PFSK-1 (cell line): ENCODE results near the gene COL7A1. TPM values are rescaled to one million over a fixed set of nuclear protein-coding genes. Genes with fewer than 3 reads are reported as not detected.

Experiments
- FOXP2 ChIP-seq: optimal IDR thresholded peaks from 2 replicates; pipeline ENCODE3; 2011; ENCODE audit warnings: borderline replicate concordance, control low read depth, inconsistent platforms; ENCODE audit not compliant: insufficient read depth; ENCODE audit errors: extremely low read length, extremely low read depth
- POLR2AphosphoS5 ChIP-seq: IDR thresholded peaks from 2 replicates; pipeline ENCODE4 v1.6.1; 2012; ENCODE audit warnings: low read depth, mild to moderate bottlenecking, control low read depth, low read length, moderate library complexity
- REST ChIP-seq, 2 experiments: IDR thresholded peaks; 2 replicates each; pipeline versions ENCODE4 v1.6.1 to v1.8.0; 2011 to 2012; ENCODE audit warnings: low read depth in 2 of 2, low read length in 2 of 2, control low read depth in 1 of 2, inconsistent platforms in 1 of 2, mild to moderate bottlenecking in 1 of 2, moderate library complexity in 1 of 2; ENCODE audit not compliant: insufficient read depth in 1 of 2
- SIN3A ChIP-seq: IDR thresholded peaks from 2 replicates; pipeline ENCODE4 v1.6.1; 2012; ENCODE audit warnings: mild to moderate bottlenecking, low read length, moderate library complexity, borderline replicate concordance; ENCODE audit not compliant: insufficient read depth
- TAF1 ChIP-seq: IDR thresholded peaks from 2 replicates; pipeline ENCODE4 v1.6.1; 2012; ENCODE audit warnings: low read length, control low read depth, borderline replicate concordance; ENCODE audit not compliant: insufficient read depth
- polyA plus RNA-seq: library from polyadenylated mRNA; unstranded; fragments of >200 nt; gene quantifications from one replicate; pipeline ENCODE4 v1.2.1, GENCODE V29; 2012; ENCODE audit warnings: low read depth, missing spikeins; ENCODE audit not compliant: insufficient read length

COL7A1 gene
- 5.7 TPM for polyA plus RNA-seq

- TF ChIP-seq SIN3A: no peak
- no peak for TF ChIP-seq TAF1
These were observed at the start of gene COL7A1 for GRCh38 chr3:48595075-48595525. Gene COL7A1 (minus strand): TSS chr3:48595329. CDS start chr3:48595159, 170 bp downstream.

GRCh38 chr3:48642605-48643004 is 47.5 kb upstream of the COL7A1 start:
- TF ChIP-seq TAF1: no peak
- TF ChIP-seq FOXP2: no peak
- no peak for TF ChIP-seq REST (IDR thresholded peaks at IDR 0.05; ENCODE audit: insufficient read depth in 1 of 2, low read depth in 2 of 2, low read length in 2 of 2)
- no peak for TF ChIP-seq SIN3A
- TF ChIP-seq POLR2AphosphoS5: no peak

GRCh38 chr3:48641396-48641795 is 46.3 kb upstream of the COL7A1 start:
- TF ChIP-seq SIN3A (no peak), FOXP2 (no peak), POLR2AphosphoS5 (no peak), TAF1 (no peak), REST (IDR thresholded peaks at IDR 0.05; ENCODE audit: insufficient read depth in 1 of 2, low read depth in 2 of 2, low read length in 2 of 2) (no peak)

- TF ChIP-seq TAF1: no peak
These were observed 44.9 kb upstream of the COL7A1 start for GRCh38 chr3:48639944-48640606.

GRCh38 chr3:48637305-48637704 is 42.2 kb upstream of the COL7A1 start:
- TF ChIP-seq POLR2AphosphoS5 (no peak), FOXP2 (no peak), SIN3A (no peak), TAF1 (no peak), REST (IDR thresholded peaks at IDR 0.05; ENCODE audit: insufficient read depth in 1 of 2, low read depth in 2 of 2, low read length in 2 of 2) (no peak)

- TF ChIP-seq FOXP2 (no peak), POLR2AphosphoS5 (no peak), SIN3A (no peak), REST (IDR thresholded peaks at IDR 0.05; ENCODE audit: insufficient read depth in 1 of 2, low read depth in 2 of 2, low read length in 2 of 2) (no peak), TAF1 (no peak)
These were observed 41.1 kb upstream of the COL7A1 start for GRCh38 chr3:48636149-48636655.
